GDM1 (cell line): ENCODE data around the gene RASAL2.
"Not testable (repeated sequence)": the region's sequence is repeated elsewhere in the genome, so short reads cannot be mapped to it uniquely, and the experiment has no call there.

ENCODE experiments used
- DNase-seq: peaks from one replicate; lab custom pipeline; 2025; lab: John Stamatoyannopoulos, UW

Gene RASAL2

DNA sequence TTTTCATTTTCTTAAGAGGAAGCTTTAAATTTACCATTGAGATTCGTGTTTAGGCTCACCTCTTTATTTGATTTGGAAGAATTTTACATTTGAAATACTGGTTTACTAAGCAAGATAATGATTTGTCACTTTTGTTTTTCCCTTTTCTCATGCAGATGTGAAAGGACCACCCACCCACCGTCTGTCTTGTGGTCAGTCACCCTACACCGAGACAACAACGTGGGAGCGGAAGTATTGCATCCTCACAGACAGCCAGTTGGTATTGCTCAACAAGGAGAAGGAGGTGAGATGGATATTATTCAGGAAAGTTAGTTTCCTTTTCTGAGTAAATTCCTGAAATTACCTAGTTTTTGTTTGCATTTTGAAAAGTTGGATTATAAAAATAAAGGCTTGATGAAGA is 189.5 kb downstream of the RASAL2 start:
- no peak for DNase-seq

- DNase-seq, result peak; percentile 15
Measured at GRCh38 chr1:178284058-178284457, 190.2 kb downstream of the RASAL2 start.

GRCh38 chr1:178291166-178291565 is 197.3 kb downstream of the RASAL2 start:
- no peak for DNase-seq

DNA sequence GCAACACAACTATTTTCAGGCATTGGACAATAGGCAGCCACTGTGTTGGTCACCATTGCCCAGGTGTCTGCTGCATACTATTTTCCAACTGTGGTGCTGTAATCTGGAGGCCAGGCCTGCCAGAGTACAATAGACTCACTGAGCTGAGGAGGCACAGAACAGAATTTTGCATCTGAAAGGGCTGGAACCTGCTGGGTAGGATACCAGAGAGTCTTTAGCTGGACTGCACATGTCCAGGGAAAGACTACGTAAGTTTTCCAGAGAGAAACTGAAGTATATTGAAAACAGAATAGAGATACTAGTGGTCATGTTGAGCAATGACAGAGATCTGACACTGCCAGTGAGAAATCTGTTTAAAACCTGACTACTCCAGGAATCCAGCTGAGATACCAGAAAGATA is 200.8 kb downstream of the RASAL2 start:
- no peak for DNase-seq

GRCh38 chr1:178300352-178300699 is 206.4 kb downstream of the RASAL2 start:
- DNase-seq, result no peak

DNA sequence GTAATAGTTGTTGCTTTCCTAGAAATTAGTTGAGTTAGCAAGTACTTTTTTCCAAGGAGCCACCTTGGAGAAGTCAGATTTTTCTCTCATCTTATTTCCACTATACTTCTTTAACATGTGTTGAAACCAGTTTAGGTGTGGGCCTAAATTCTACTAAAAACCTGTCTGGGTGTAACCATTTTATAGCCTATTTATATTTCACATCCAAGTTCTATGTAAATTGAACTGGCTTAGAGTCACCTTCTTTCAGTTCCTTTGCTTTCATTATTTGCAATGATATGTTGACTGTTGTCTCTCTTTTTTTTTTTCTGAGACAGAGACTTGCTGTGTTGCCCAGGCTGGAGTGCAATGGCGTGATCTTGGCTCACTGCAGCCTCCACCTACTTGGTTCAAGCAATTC is 207.2 kb downstream of the RASAL2 start:
- no peak for DNase-seq

- DNase-seq, result no peak
Measured at GRCh38 chr1:178307264-178307663, 213.4 kb downstream of the RASAL2 start.

DNA sequence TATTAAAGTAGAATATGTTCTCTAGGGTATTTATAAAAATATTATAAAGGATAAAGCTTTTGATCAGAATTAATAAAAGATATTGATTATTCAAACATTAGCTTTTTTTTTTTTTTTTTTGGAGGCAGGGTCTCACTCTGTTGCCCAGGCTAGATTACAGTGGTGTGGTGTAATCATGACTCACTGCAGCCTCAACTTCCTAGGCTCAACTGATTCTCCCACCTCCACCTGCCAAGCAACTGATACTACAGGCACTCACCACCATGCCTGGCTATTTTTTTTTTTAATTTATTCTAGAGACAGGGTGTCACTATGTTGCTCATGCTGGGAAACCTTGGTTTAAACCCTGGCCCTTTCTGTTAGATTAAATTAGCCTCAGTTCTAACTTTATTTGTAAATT is 214.5 kb downstream of the RASAL2 start:
- DNase-seq, result no peak

- no peak for DNase-seq
Measured at GRCh38 chr1:178310685-178311105, 216.8 kb downstream of the RASAL2 start.

- DNase-seq, result no peak
Measured at GRCh38 chr1:178311164-178311563, 217.3 kb downstream of the RASAL2 start.

- DNase-seq, result not testable (repeated sequence)
Measured at GRCh38 chr1:178320280-178320982, 226.5 kb downstream of the RASAL2 start.

DNA sequence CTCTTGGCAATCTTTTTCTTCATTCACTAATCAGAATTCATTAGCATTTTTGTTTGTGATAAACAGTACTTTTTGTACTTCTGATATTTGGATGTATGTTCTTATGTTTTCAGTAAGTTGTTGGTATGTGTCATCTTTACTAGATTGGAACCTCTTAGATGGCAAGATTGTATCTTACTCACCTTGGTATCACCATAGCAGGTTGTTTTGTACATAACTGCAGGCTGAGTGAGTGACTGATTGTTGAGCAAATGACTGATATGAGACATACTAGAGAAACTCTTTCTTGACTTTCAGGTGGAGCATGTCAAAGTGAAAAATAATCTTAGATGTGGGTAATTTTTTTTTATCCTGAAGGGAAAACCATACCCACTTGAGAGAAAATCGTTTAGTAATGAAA is 229.2 kb downstream of the RASAL2 start:
- no peak for DNase-seq

DNA sequence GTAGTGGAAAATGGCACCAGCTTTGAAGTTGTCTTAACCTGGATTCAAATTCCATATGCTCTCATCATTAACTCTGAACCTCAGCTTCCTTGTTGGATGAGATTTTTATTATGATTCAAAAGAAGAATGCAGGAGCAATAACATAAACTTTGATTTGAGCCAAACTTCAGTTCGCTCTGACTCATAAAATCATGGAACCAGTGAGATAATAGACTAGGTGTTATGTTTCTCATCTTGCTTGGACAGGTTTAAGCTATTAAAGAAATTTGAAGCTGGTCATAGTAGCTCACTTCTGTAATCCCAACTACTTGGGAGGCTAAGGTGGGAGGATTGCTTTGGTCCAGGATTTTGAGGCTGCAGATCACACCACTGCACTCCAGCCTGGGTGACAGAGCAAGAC is 230.1 kb downstream of the RASAL2 start:
- no peak for DNase-seq

DNA sequence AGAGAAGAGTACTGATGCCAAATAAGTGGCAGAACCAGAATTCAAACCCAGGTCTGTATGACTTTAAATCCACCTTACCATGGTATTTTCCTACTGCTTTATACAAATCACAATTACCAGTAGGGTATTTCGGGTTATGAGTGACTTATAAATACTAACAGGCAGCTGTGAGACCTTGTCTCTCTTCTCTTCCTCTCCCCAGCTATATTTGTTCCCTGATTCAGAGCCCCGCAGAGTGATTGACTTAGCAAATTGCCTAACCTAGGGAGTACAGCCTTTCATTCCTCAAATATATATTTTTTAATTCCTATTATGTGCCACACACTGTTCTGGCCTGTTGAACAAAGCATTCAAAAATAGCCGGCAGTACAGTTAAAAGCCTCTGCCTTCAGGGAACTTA is 234.8 kb downstream of the RASAL2 start:
- DNase-seq, result no peak

DNA sequence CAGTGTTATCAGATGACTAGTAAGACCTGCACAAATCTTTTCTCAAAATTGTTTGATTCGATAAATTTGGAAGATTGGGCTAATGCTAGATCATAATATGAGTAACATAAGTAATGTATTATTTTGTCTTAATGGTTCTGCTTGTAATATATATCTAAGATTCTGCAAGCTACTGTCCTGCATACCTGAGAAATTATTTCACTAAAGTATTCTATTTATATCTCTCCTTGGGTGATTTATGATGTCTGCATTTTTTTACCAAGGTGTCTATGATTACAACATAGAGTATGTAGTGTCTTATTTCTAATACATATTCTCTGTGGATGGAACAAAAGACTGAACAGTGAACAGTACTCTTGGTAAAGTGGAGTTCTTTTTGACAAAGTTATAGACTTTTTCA is 236.2 kb downstream of the RASAL2 start:
- DNase-seq, result no peak

DNA sequence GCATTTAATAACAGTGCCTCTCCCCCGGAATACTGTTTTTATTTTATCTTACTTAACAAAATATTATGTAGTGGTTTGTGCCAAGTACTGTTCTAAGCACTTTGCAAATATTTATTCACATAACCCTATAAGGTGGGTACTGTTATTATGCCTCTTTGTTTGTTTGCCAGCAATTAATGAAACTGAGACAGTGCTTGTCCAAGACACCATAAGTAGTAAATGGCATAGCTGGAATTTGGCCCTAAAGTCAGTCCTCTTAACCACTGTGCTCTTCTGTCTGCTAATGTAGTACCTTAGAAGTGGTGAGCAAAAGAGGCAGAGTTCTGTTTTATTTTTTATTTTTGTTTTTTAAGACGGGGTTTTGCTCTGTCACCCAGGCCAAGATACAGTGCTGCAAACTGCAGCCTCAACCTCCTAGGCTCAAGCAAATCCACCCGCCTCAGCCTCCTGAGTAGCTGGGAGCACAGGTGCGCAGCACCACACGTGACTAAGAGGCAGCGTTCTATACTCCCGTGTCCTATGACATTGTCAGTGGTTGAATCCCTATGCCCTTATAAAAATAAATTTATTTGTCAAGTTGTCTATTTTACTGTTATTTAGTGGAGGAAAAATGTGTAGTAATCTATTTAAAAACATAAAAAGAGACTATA is 237.1 kb downstream of the RASAL2 start:
- no peak for DNase-seq

DNA sequence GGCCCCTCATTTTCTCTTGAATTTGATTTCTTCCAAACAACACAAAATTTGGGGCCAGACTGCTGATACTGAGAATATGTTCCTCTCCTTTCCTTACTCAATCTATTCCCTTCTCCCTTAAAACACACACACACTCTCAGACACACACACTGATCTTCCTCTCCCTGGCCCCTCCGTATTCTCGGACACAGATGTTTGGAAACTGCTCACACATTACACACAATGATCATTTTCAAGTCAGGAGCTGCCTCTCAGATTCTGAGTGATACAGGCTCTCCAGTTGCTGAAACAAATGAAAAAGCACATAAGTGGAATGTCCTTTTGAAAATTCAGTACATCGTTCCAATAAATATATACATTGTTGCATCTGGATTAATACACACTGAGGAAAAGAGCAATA is 241.5 kb downstream of the RASAL2 start:
- no peak for DNase-seq

DNA sequence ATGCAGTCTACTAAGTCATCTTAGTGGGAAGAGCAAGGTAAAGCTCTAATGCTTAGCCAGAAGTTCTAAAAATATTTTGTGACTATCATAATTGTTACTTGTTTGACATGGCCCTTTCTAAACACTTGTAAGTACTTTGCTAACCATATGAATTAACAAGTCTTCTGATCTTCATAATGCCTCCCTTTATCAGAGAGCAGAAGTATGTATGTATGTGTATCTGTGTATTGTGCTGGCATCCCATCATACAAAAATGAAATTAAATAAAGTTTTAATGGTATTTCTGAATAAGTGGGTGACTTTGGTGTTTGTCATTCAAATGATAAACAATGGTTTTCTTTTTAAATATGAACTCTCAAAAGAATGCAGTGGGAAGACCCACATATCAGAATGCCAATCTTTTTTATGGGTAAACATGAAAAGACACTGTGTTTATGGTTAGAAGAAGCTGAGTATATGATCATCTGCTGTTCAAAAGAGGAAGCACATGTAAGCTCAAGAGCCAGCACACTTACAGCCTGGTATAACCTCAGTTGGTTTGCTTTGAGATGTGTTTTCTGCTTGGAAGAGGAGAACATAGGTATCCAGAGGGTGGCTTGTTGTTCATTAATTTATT is 243.3 kb downstream of the RASAL2 start:
- DNase-seq, result peak; percentile 10

GRCh38 chr1:178339834-178340233 is 245.9 kb downstream of the RASAL2 start:
- no peak for DNase-seq

- no peak for DNase-seq
Measured at GRCh38 chr1:178341261-178341956, 247.5 kb downstream of the RASAL2 start.

DNA sequence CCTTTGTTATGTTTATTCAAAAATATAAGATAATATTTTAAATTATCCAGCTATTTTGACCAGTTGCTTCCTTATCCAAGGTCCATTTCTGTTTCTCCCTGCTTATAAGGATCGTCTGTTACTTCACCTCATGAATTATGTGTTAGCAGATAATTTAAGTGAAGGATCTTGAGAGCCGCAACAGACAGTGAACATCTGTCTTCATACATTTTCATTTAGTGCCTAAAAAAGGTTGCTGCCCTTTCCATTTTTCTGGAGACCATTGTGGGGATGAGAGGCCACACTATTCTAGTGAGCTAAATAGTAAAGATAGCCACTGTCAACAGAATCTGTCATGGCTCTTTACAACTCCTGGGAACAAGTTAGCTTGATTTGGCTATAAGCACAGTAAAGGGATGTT is 248.8 kb downstream of the RASAL2 start:
- DNase-seq, result no peak

GRCh38 chr1:178344513-178345091 is 250.7 kb downstream of the RASAL2 start:
- no peak for DNase-seq

DNA sequence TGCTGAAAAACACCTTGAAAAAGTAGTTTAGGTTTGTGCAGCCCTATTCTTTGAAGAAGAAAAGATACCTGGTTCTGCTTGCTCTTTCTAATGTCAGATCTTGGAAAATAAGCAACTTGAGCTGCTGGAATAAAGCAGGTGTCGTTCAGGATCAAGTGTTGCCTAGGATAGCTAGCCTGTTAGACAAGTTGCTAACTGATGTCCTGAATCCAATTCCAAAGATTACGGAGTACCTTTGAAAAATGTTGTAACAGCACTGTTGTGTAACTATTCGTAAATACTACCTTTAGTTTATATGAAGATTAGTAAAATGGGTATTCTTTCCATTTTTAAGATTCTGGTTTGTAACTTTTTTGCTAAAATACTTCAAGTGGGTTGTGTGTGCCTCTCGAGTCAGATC is 251.3 kb downstream of the RASAL2 start:
- DNase-seq, result no peak
